ENCODE data around the gene CADM2. TPM values are rescaled to one million over a fixed set of nuclear protein-coding genes. Genes with fewer than 3 reads are reported as not detected.

Gene CADM2
- total and polyA plus RNA-seq, 2 donors from 2014 or later: 0.06 to 0.25 TPM

- no peak for TF ChIP-seq CTCF (IDR thresholded peaks at IDR 0.05; ENCODE audit: borderline replicate concordance, extremely low read depth, insufficient read depth)
- FAIRE-seq (no peak), DNase-seq (no peak)
- Histone ChIP-seq H3K36me3 (ENCODE audit: control insufficient read depth in 2 of 3, insufficient read depth in 3 of 3, low read length in 3 of 3) (no peaks in the 10 kb centered on the region), H3K4me3 (ENCODE audit: low read length in 3 of 3) (no peak overlapping the region), H3K27me3 (ENCODE audit: control insufficient read depth, insufficient read depth, low read length) (no peaks in the 10 kb centered on the region), H3K9me3 (ENCODE audit: control insufficient read depth in 2 of 3, insufficient read depth in 1 of 3, low read length in 3 of 3) (no peaks in the 10 kb centered on the region), H3K4me1 (ENCODE audit: control insufficient read depth in 2 of 3, insufficient read depth in 2 of 3, low read depth in 1 of 3, low read length in 3 of 3) (no peaks in the 10 kb centered on the region), H3K9ac (ENCODE audit: low read length in 3 of 3) (no peak overlapping the region), H3K27ac (ENCODE audit: low read depth in 2 of 2, low read length in 2 of 2) (no peak overlapping the region)
- intact Hi-C loops (cut with DNase I): no loop called here
Observed at GRCh38 chr3:85387913-85388505, 429.2 kb downstream of the CADM2 start.

- Histone ChIP-seq H3K36me3 (ENCODE audit: control insufficient read depth in 2 of 3, insufficient read depth in 3 of 3, low read length in 3 of 3) (no peaks in the 10 kb centered on the region), H3K4me3 (ENCODE audit: low read length in 3 of 3) (no peak overlapping the region), H3K9me3 (ENCODE audit: control insufficient read depth in 2 of 3, insufficient read depth in 1 of 3, low read length in 3 of 3) (no peaks in the 10 kb centered on the region), H3K9ac (ENCODE audit: low read length in 3 of 3) (no peak overlapping the region), H3K27ac (ENCODE audit: low read depth in 2 of 2, low read length in 2 of 2) (no peak overlapping the region), H3K4me1 (ENCODE audit: control insufficient read depth in 2 of 3, insufficient read depth in 2 of 3, low read depth in 1 of 3, low read length in 3 of 3) (no peaks in the 10 kb centered on the region), H3K27me3 (ENCODE audit: control insufficient read depth, insufficient read depth, low read length) (no peaks in the 10 kb centered on the region)
- intact Hi-C loops (cut with DNase I): no loop called here
- FAIRE-seq: no peak
- no peak for TF ChIP-seq CTCF (IDR thresholded peaks at IDR 0.05; ENCODE audit: borderline replicate concordance, extremely low read depth, insufficient read depth)
- DNase-seq: no peak
Observed at GRCh38 chr3:85394424-85394823, 435.6 kb downstream of the CADM2 start.

GRCh38 chr3:85397434-85397833, 438.6 kb downstream of the CADM2 start:
- H3K27ac ChIP-seq (ENCODE audit: low read depth in 2 of 2, low read length in 2 of 2): no peak overlapping the region
- FAIRE-seq: no peak
- DNase-seq: no peak
- intact Hi-C loops (cut with DNase I): no loop called here
- H3K9ac ChIP-seq (ENCODE audit: low read length in 3 of 3): no peak overlapping the region
- no peaks in the 10 kb centered on the region for H3K9me3 ChIP-seq (ENCODE audit: control insufficient read depth in 2 of 3, insufficient read depth in 1 of 3, low read length in 3 of 3)
- no peaks in the 10 kb centered on the region for H3K27me3 ChIP-seq (ENCODE audit: control insufficient read depth, insufficient read depth, low read length)
- H3K4me3 ChIP-seq (ENCODE audit: low read length in 3 of 3): no peak overlapping the region
- no peaks in the 10 kb centered on the region for H3K4me1 ChIP-seq (ENCODE audit: control insufficient read depth in 2 of 3, insufficient read depth in 2 of 3, low read depth in 1 of 3, low read length in 3 of 3)
- no peaks in the 10 kb centered on the region for H3K36me3 ChIP-seq (ENCODE audit: control insufficient read depth in 2 of 3, insufficient read depth in 3 of 3, low read length in 3 of 3)
- no peak for TF ChIP-seq CTCF (IDR thresholded peaks at IDR 0.05; ENCODE audit: borderline replicate concordance, extremely low read depth, insufficient read depth)

GRCh38 chr3:85426121-85426520, 467.3 kb downstream of the CADM2 start:
- H3K4me1 ChIP-seq (ENCODE audit: control insufficient read depth in 2 of 3, insufficient read depth in 2 of 3, low read depth in 1 of 3, low read length in 3 of 3): no peaks in the 10 kb centered on the region
- H3K27ac ChIP-seq (ENCODE audit: low read depth in 2 of 2, low read length in 2 of 2): no peak overlapping the region
- no peaks in the 10 kb centered on the region for H3K27me3 ChIP-seq (ENCODE audit: control insufficient read depth, insufficient read depth, low read length)
- no peak overlapping the region for H3K9ac ChIP-seq (ENCODE audit: low read length in 3 of 3)
- no peaks in the 10 kb centered on the region for H3K36me3 ChIP-seq (ENCODE audit: control insufficient read depth in 2 of 3, insufficient read depth in 3 of 3, low read length in 3 of 3)
- TF ChIP-seq CTCF (IDR thresholded peaks at IDR 0.05; ENCODE audit: borderline replicate concordance, extremely low read depth, insufficient read depth): no peak
- no peak for DNase-seq
- H3K9me3 ChIP-seq (ENCODE audit: control insufficient read depth in 2 of 3, insufficient read depth in 1 of 3, low read length in 3 of 3): peaks cover 0 to 2% (median 0%) of the 10 kb centered on the region in 3 donors
- H3K4me3 ChIP-seq (ENCODE audit: low read length in 3 of 3): no peak overlapping the region
- intact Hi-C loops (cut with DNase I): no loop called here
- no peak for FAIRE-seq

Measured in kidney (tissue), 14 donors.